Kidney (tissue), 14 donors: Measurements from ENCODE around the gene RPL39L. TPM values are rescaled to one million over a fixed set of nuclear protein-coding genes. Genes with fewer than 3 reads are reported as not detected.

Experiments
- DNase-seq, 5 donors: peaks; one replicate each; pipeline ENCODE4 v3.0.0-alpha.2; 2013 to 2020
- FAIRE-seq: peaks from 2 replicates; lab custom pipeline; 2012; peaks lifted over from hg19 to GRCh38; lab: Jason Lieb, UNC
- H3K27ac ChIP-seq, 2 donors: one replicate each; pipeline ENCODE4 v1.7.0; 2013; ENCODE audit warnings: low read depth in 2 of 2, low read length in 2 of 2, inconsistent platforms in 1 of 2
- H3K27me3 ChIP-seq: one replicate; pipeline ENCODE4 v1.7.1; 2013; ENCODE audit warnings: low read length, inconsistent platforms; ENCODE audit not compliant: control insufficient read depth, insufficient read depth
- H3K36me3 ChIP-seq, 3 donors: one replicate each; pipeline versions ENCODE4 v1.7.0 to v1.7.1; 2013; ENCODE audit warnings: low read length in 3 of 3, control low read depth in 1 of 3, inconsistent platforms in 1 of 3; ENCODE audit not compliant: insufficient read depth in 3 of 3, control insufficient read depth in 2 of 3
- H3K4me1 ChIP-seq, 3 donors: one replicate each; pipeline versions ENCODE4 v1.7.0 to v1.7.1; 2013; ENCODE audit warnings: low read length in 3 of 3, inconsistent platforms in 1 of 3, low read depth in 1 of 3; ENCODE audit not compliant: control insufficient read depth in 2 of 3, insufficient read depth in 2 of 3
- H3K4me3 ChIP-seq, 3 donors: one replicate each; pipeline versions ENCODE4 v1.7.0 to v1.8.1; 2013; ENCODE audit warnings: low read length in 3 of 3, control low read depth in 1 of 3, inconsistent platforms in 1 of 3
- H3K9ac ChIP-seq, 3 donors: one replicate each; pipeline versions ENCODE4 v1.7.0 to v1.7.1; 2013; ENCODE audit warnings: low read length in 3 of 3, control low read depth in 1 of 3, inconsistent platforms in 1 of 3
- H3K9me3 ChIP-seq, 3 donors: one replicate each; pipeline versions ENCODE4 v1.7.0 to v1.7.1; 2013; ENCODE audit warnings: low read length in 3 of 3, control low read depth in 1 of 3, inconsistent platforms in 1 of 3; ENCODE audit not compliant: control insufficient read depth in 2 of 3, insufficient read depth in 1 of 3
- intact Hi-C: fragments of 100-400 bp; cut with DNase I; formaldehyde crosslinking; loops from one replicate; pipeline ENCODE4 v1.11.1; 2022
- polyA plus RNA-seq: library from polyadenylated mRNA; stranded (reverse); fragments of 350-450 nt; fragmentation: Illumina TruSeq; extraction: RNeasy Lipid Tissue Mini Kit (QIAGEN cat#74804); gene quantifications from one replicate; pipeline ENCODE4 v1.2.3, GENCODE V29; 2014; ENCODE audit warnings: low read depth, low replicate concordance; ENCODE audit not compliant: insufficient read depth
- total RNA-seq: library from RNA; stranded (reverse); fragmentation: NEBNext Ultra II Directional; extraction: Animal tissue kit (Norgen Biotek cat#: 25700); gene quantifications from one replicate; pipeline ENCODE4 v1.2.1, GENCODE V29; 2021
- TF ChIP-seq, protein P1 (sequence below): IDR thresholded peaks from 3 replicates; pipeline ENCODE4 v1.5.1; 2012; ENCODE audit warnings: mild to moderate bottlenecking, moderate library complexity, borderline replicate concordance; ENCODE audit not compliant: insufficient read depth; ENCODE audit errors: extremely low read depth
- donor health status: control.
- donor health status: control.
- donor health status: control.
- donor health status: control.
- donor health status: control.
- donor health status: DM: yes; HTN: yes; CAD: no.
- donor health status: Normal renal cell carcinoma (clear cell type).

RPL39L gene
- total and polyA plus RNA-seq, 2 donors from 2014 or later = 5.7 to 10.9 TPM

DNA sequence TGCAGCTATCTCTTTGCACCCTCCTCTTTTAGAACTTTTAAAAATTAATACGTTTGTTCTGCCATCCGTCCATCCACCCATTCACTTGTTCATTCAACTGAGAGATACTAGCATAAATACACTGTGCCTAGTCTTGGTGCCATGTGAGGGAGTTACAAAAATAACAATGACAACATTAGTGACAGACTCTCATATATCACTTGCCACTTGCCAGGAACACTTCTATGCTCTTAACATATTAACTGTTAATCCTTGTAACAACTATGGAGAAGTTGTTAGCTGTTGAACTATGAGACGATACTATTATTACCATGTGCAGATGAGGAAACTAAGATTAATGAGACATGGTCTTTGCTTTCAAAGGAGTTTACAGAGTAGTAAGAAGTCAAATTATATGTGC is 33.6 kb downstream of the RPL39L start:
- no peaks in the 10 kb centered on the region for H3K36me3 ChIP-seq
- H3K9ac ChIP-seq = no peak overlapping the region
- peaks cover 0 to 5% (median 3%) of the 10 kb centered on the region in 3 donors for H3K4me1 ChIP-seq
- H3K4me3 ChIP-seq = no peak overlapping the region
- H3K27ac ChIP-seq = no peak overlapping the region
- intact Hi-C loops = no loop called here
- DNase-seq (no peak), FAIRE-seq (no peak)
- no peaks in the 10 kb centered on the region for H3K9me3 ChIP-seq
- no peaks in the 10 kb centered on the region for H3K27me3 ChIP-seq
- TF ChIP-seq, protein P1, sequence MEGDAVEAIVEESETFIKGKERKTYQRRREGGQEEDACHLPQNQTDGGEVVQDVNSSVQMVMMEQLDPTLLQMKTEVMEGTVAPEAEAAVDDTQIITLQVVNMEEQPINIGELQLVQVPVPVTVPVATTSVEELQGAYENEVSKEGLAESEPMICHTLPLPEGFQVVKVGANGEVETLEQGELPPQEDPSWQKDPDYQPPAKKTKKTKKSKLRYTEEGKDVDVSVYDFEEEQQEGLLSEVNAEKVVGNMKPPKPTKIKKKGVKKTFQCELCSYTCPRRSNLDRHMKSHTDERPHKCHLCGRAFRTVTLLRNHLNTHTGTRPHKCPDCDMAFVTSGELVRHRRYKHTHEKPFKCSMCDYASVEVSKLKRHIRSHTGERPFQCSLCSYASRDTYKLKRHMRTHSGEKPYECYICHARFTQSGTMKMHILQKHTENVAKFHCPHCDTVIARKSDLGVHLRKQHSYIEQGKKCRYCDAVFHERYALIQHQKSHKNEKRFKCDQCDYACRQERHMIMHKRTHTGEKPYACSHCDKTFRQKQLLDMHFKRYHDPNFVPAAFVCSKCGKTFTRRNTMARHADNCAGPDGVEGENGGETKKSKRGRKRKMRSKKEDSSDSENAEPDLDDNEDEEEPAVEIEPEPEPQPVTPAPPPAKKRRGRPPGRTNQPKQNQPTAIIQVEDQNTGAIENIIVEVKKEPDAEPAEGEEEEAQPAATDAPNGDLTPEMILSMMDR = no peak

DNA sequence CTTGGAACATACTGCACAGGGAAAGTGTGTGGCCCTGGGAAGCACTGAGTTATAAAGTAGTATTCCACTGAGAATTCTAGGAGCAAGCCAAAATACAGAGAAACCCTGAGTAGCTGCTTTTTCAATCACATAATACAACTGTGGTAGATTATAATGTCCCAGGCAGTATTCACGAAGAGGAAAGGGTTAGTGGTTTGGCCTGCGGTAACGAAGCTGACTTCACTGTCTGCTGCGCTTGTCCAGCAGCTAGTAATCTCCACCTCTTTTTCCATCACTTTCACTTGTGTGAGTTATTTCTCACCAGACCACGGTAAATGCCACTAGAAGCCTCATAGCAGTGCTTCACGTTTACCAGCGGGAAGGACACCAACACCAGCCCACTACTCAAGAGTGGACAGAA is 34.4 kb downstream of the RPL39L start:
- FAIRE-seq = no peak
- Histone ChIP-seq H3K4me1 (peaks cover 0 to 5% (median 3%) of the 10 kb centered on the region in 3 donors), H3K36me3 (no peaks in the 10 kb centered on the region), H3K9ac (no peak overlapping the region), H3K9me3 (no peaks in the 10 kb centered on the region), H3K4me3 (no peak overlapping the region), H3K27me3 (no peaks in the 10 kb centered on the region), H3K27ac (no peak overlapping the region)
- intact Hi-C loops = no loop called here
- no peak for DNase-seq
- TF ChIP-seq, protein P1 = no peak

DNA sequence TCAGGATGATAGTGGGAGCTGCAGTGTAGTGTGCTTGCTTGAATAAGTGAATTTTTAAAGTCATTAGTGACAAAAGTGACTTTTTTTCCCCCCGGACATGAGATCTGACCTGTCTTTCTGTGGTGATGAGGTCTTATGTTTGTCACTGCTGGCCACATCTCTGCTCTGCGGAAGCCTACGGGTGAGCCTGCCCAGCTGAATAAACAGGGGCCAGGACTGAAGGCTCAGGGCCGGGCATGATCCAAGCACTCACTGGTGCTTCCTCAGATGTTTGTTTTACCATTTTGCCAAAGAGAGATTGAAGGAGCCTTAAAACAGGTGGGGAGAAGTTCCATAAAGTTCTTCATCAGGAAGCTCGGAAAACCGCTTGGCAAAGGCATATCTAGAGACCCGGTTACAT is 35.0 kb downstream of the RPL39L start:
- TF ChIP-seq, protein P1 = no peak
- DNase-seq = no peak
- Histone ChIP-seq H3K36me3 (no peaks in the 10 kb centered on the region), H3K9me3 (no peaks in the 10 kb centered on the region), H3K4me3 (no peak overlapping the region), H3K9ac (no peak overlapping the region), H3K27ac (no peak overlapping the region), H3K4me1 (peaks cover 0 to 5% (median 3%) of the 10 kb centered on the region in 3 donors), H3K27me3 (no peaks in the 10 kb centered on the region)
- intact Hi-C loops = no loop called here
- FAIRE-seq = no peak

DNA sequence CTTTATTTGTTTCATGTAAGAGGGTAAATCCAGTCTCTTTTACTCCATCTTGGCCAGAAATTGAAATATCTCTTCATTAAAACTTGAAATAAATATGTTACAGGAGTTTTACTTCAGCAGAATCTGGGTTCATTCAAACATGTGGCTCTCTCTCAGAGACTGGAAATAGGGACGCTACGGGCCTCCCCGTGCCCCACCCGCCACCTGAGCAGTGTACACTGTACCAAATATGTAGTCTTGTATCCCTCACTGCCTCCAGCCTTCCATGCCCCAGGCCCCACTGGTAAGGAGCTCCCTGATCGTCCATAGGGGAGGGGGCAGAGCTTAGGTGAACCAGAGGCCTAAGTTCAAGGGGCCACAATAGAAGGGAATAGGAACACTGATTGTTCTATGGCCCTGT is 36.0 kb downstream of the RPL39L start:
- Histone ChIP-seq H3K27ac (no peak overlapping the region), H3K9me3 (no peaks in the 10 kb centered on the region), H3K4me1 (peaks cover 0 to 5% (median 3%) of the 10 kb centered on the region in 3 donors), H3K4me3 (no peak overlapping the region), H3K9ac (no peak overlapping the region), H3K27me3 (no peaks in the 10 kb centered on the region), H3K36me3 (no peaks in the 10 kb centered on the region)
- TF ChIP-seq, protein P1 = no peak
- intact Hi-C loops = no loop called here
- no peak for DNase-seq
- no peak for FAIRE-seq
